Erythroblast (primary cell): Measurements from ENCODE around the gene CD27.

Experiments
- GATA1 ChIP-seq: IDR thresholded peaks from 2 replicates; pipeline ENCODE4 v1.6.1; 2011; ENCODE audit warnings: low read depth, mild to moderate bottlenecking, control low read depth, low read length, moderate library complexity
- POLR2A ChIP-seq: IDR thresholded peaks from 2 replicates; pipeline ENCODE4 v1.6.1; 2011; ENCODE audit warnings: mild to moderate bottlenecking, low read length

- TF ChIP-seq POLR2A, result no peak
- no peak for TF ChIP-seq GATA1
Measured at GRCh38 chr12:6461401-6462233, 16.9 kb downstream of the CD27 start.
